CD4-positive, alpha-beta T cell treated with Interleukin-21 for 1 hour (primary cell): ENCODE data around the gene ZNF24.

ENCODE experiments used
- DNase-seq: peaks from one replicate; pipeline ENCODE4 v3.0.0-alpha.2; 2020

Gene ZNF24

DNA sequence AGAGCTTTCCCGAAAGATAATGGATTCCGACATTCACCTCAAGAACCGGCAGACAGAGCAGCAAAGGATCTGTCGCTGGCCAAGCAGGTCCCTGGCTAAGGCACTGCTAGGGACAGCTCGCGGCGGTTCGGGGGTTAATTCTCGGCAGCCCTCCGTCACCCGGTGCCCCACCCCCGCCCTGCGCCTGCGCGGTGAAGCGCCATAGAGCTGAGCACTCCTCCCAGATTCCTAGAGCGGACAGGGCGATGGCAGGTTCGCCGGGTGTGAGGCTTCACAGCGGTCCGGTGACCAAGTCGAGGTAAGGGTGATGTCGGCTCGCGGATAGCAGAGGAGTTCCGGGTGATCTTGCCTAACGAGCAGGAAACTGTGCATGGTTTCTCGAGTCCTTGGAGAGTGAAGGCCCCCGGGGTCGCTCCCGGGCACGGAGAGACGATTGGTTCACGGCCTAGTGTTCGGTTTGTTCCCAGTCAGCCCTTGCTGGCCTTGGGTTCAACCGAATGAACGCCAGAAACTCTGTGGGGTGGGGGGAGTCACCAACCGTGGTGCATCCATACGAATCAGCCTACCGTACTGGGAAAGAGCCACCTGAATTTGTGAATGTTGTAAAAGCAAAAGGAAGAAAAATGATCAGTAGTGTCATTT lies 54.0 kb downstream of the ZNF24 start, which contains the start of gene ZSCAN30:
Gene ZSCAN30 (minus strand): TSS at position 136 of the 642 bp plus-strand sequence. CDS start 25,877 bp downstream, outside the sequence.
- peak; percentile 98 for DNase-seq

DNA sequence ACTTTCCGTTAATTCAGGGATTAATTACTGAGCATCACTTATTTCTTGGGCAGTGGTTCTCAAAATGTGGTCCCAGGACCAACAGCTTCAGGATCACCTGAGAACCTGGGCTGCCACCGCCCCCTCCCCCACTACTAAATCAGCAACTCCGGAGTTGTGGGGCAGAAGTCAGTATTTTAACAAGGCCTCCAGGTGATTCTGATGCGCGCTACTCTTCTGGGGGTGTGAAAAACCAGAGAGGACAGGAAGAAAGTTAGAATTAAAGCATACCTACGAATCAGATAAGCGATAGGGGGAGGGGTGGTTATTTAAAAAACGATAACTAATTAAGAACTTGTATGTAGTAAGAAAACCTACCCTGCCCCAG lies 54.5 kb downstream of the ZNF24 start:
- DNase-seq: no peak

DNA sequence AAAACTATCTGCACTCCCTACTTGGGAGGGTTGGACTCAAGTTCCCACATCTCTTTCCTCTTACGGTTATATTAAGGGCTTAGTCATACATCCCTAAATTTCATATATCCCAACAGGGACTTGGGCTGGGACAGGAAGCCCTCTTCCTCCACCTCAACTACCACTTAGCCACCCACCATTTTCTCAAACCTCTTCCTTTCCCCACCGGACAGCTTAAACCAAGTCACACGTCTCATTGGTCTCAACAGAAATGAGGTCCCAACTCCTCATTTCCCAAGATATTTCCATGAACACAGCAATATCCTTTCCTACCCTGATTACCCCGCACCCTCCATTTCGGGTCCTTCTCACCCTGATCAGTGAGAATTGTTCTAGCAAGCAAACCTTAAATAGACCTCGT lies 54.9 kb downstream of the ZNF24 start:
- no peak for DNase-seq

DNA sequence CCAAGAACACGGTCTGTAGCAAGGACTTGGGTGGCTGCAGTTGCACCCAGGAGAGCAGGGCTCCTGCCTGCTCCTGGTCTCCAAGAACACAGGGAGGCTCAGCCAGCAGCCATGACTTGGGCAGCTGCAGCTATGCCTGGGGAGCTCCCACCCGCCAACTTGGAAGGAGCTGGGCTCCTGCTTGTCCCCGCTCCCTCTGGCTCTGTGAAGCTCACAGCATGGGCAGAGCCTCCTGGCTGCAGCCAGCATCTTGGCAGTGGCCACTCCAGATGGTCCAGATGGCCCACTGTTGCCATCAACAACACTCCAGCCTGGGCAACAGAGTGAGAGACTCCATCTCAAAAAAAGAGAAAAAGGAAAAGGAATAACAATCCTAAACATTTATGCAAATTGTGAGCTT lies 59.4 kb downstream of the ZNF24 start:
- DNase-seq: no peak

DNA sequence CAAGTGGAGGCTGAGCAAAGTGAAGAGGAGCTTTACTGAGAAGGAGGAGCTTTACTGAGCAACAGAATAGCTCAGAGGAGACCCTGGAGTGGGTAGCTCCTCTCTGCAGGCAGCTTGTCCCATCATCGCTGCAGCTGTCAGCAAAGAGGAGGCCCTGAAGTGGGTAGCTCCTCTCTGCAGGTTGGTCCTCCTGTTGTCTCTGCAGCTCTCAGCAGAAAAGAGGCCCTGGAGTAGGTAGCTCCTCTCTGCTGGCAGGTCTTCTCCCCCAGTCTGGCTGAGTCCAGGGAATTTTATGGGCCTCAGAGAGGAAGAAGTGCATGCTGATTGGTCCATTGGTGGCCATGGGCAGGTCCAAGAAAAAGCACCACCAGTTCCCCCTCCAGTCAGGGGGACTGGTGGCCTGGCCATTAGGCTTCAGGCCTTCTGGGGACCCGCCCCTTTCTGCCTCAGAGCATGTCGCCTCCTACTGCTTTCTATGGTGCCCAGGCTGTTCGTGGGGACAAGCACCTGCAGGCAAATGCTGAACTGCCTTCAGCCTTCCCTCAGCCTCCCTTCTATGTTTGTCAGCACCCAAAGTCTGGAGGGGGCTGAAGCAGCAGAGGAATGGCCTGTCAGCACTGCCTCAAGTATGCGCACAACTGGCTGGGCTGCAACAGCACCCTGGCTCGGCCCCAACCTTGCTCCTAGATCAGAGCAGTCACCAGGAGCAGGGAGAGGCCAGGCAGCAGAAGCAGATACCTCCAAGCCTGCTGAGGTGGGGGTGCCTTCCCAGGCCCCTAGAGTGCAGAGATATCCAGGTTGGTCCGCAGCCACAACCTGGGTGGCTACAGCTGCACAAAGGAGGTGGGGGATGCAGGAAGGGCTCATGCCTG lies 60.1 kb downstream of the ZNF24 start:
- no peak for DNase-seq

DNA sequence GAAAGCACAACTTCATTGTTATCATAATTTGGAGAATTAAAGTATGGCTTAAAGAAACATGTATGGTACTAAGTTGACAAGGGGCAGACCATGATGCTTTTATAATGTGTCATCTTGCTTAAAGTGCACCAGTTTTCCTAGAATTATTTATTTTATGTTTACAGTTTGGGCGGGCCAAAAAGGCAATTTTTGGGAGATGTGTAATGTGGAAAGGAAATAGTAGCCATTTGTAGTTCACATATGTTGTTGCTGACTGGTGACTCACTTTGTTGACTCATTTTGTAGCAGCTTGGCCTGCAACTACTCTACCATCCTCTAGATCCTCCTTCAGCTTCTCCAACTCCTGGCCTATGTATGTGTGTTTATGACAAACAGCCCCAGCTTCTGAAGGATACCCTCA lies 61.9 kb downstream of the ZNF24 start:
- no peak for DNase-seq
